Hepatocyte (in vitro differentiated cells): ENCODE measurements around the gene XYLB. TPM values are rescaled to one million over a fixed set of nuclear protein-coding genes. Genes with fewer than 3 reads are reported as not detected.

Experiments used
- DNase-seq: peaks from one replicate; pipeline ENCODE4 v3.0.0-alpha.2; 2016; ENCODE audit warnings: low spot score
- H2AFZ ChIP-seq: fragments of 200-600 bp; sonication (generic); 2 replicates; pipeline ENCODE4 v1.6.0; 2016; ENCODE audit warnings: antibody characterized with exemption, mild to moderate bottlenecking
- H3K27ac ChIP-seq: fragments of 200-600 bp; sonication (generic); 2 replicates; pipeline ENCODE4 v1.5.1; 2016; ENCODE audit warnings: mild to moderate bottlenecking
- H3K27me3 ChIP-seq: fragments of 200-600 bp; sonication (generic); 2 replicates; pipeline ENCODE4 v1.6.1; 2016
- H3K36me3 ChIP-seq: fragments of 200-600 bp; sonication (generic); replicated peaks from 2 replicates; pipeline ENCODE4 v1.5.1; 2016; ENCODE audit warnings: low read depth; ENCODE audit not compliant: insufficient read depth
- H3K4me1 ChIP-seq: fragments of 200-600 bp; sonication (generic); 2 replicates; pipeline ENCODE4 v1.5.1; 2016; ENCODE audit warnings: mild to moderate bottlenecking, moderate library complexity; ENCODE audit not compliant: insufficient read depth
- H3K4me2 ChIP-seq: fragments of 200-600 bp; sonication (generic); 2 replicates; pipeline ENCODE4 v1.6.0; 2016
- H3K4me3 ChIP-seq: fragments of 200-600 bp; sonication (generic); 2 replicates; pipeline ENCODE4 v1.5.1; 2016; ENCODE audit warnings: mild to moderate bottlenecking
- H3K79me2 ChIP-seq: fragments of 200-600 bp; sonication (generic); 2 replicates; pipeline ENCODE4 v1.6.0; 2017; ENCODE audit warnings: mild to moderate bottlenecking
- H3K9me2 ChIP-seq: fragments of 200-600 bp; sonication (generic); replicated peaks from 2 replicates; pipeline ENCODE4 v1.6.0; 2017; ENCODE audit warnings: mild to moderate bottlenecking; ENCODE audit not compliant: insufficient read depth
- H3K9me3 ChIP-seq: fragments of 200-600 bp; sonication (generic); 2 replicates; pipeline ENCODE4 v1.5.1; 2016; ENCODE audit warnings: low read depth, mild to moderate bottlenecking
- H4K20me1 ChIP-seq: fragments of 200-600 bp; sonication (generic); 2 replicates; pipeline ENCODE4 v1.6.0; 2016; ENCODE audit warnings: mild to moderate bottlenecking; ENCODE audit not compliant: insufficient read depth, poor library complexity, severe bottlenecking
- EZH2 ChIP-seq: fragments of 200-600 bp; sonication (generic); IDR thresholded peaks from 2 replicates; pipeline ENCODE4 v1.6.1; 2016; ENCODE audit warnings: antibody characterized with exemption, mild to moderate bottlenecking, borderline replicate concordance
- EZH2phosphoT487 ChIP-seq: fragments of 200-600 bp; sonication (generic); IDR thresholded peaks from one replicate; pipeline ENCODE4 v1.6.1; 2018; ENCODE audit warnings: antibody characterized with exemption, mild to moderate bottlenecking, low read depth, moderate library complexity; ENCODE audit not compliant: unreplicated experiment, severe bottlenecking
- WGBS: methylation state at CpG from one replicate; pipeline ENCODE4 v1.1.6; 2016; ENCODE audit warnings: low lambda C conversion rate; ENCODE audit errors: missing lambda C conversion rate; 5-methylcytosine and 5-hydroxymethylcytosine counted together
- polyA plus RNA-seq: library from polyadenylated mRNA; unstranded; fragments of >200 nt; fragmentation: Nextera tagmentation; extraction: Ambion mirVana; gene quantifications from 2 replicates; pipeline ENCODE4 v1.2.1, GENCODE V29; 2016
- total RNA-seq: library from RNA; depleted of rRNA; stranded (reverse); fragments of >200 nt; gene quantifications from 2 replicates; pipeline ENCODE4 v1.2.3, GENCODE V29; 2014
- TF ChIP-seq, protein P1 (sequence below): fragments of 200-600 bp; sonication (generic); IDR thresholded peaks from 2 replicates; pipeline ENCODE4 v1.5.1; 2016; ENCODE audit warnings: antibody characterized with exemption, mild to moderate bottlenecking; ENCODE audit not compliant: poor library complexity

Gene XYLB
- total and polyA plus RNA-seq, 2 experiments from 2014 or later: 8.2 to 12.5 TPM

DNA sequence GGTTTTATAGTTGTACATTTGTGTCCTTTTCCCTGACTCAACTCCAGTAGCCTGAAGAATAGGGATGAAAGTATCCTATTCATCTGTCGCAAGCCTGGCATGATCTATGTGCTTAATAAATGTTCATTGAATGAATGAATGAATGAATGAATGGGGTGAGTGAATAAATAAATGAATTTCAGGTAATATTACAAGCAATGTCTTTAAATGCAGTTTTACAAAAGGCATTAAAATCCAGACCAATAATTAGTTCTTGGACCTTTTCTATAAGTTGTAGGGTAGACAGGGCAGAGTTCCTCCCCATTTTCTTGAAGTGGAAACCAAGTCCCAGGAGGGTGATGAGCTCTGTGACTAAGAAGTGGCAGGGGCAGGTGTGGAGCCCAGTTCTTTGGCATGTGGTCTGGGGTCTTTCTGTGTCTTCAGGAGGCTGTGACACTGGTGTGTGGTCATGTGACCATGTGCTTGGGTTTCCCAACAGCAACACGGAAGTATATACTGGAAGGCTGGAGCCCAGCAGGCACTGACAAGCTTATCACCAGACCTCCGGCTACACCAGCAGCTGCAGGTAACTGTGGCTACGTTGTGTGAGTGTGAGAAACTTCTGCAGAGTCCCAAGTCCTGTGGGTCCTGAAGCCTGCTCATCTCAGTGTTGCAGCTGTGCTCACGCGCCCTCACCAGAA lies 18.3 kb downstream of the XYLB start:
- Histone ChIP-seq H3K79me2 (no peaks in the 10 kb centered on the region), H3K27me3 (no peaks in the 10 kb centered on the region), H3K9me3 (no peaks in the 10 kb centered on the region), H4K20me1 (no peaks in the 10 kb centered on the region), H2AFZ (no peak overlapping the region), H3K27ac (no peak overlapping the region), H3K36me3 (no peaks in the 10 kb centered on the region), H3K4me1 (no peaks in the 10 kb centered on the region), H3K4me3 (no peak overlapping the region), H3K4me2 (no peak overlapping the region), H3K9me2 (no peaks in the 10 kb centered on the region)
- no peak for DNase-seq
- TF ChIP-seq, protein P1, sequence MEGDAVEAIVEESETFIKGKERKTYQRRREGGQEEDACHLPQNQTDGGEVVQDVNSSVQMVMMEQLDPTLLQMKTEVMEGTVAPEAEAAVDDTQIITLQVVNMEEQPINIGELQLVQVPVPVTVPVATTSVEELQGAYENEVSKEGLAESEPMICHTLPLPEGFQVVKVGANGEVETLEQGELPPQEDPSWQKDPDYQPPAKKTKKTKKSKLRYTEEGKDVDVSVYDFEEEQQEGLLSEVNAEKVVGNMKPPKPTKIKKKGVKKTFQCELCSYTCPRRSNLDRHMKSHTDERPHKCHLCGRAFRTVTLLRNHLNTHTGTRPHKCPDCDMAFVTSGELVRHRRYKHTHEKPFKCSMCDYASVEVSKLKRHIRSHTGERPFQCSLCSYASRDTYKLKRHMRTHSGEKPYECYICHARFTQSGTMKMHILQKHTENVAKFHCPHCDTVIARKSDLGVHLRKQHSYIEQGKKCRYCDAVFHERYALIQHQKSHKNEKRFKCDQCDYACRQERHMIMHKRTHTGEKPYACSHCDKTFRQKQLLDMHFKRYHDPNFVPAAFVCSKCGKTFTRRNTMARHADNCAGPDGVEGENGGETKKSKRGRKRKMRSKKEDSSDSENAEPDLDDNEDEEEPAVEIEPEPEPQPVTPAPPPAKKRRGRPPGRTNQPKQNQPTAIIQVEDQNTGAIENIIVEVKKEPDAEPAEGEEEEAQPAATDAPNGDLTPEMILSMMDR: no peak
- no peak for TF ChIP-seq EZH2phosphoT487
- no peak for TF ChIP-seq EZH2
- WGBS: 91% methylated on average over 6 of the region's 6 CpGs

DNA sequence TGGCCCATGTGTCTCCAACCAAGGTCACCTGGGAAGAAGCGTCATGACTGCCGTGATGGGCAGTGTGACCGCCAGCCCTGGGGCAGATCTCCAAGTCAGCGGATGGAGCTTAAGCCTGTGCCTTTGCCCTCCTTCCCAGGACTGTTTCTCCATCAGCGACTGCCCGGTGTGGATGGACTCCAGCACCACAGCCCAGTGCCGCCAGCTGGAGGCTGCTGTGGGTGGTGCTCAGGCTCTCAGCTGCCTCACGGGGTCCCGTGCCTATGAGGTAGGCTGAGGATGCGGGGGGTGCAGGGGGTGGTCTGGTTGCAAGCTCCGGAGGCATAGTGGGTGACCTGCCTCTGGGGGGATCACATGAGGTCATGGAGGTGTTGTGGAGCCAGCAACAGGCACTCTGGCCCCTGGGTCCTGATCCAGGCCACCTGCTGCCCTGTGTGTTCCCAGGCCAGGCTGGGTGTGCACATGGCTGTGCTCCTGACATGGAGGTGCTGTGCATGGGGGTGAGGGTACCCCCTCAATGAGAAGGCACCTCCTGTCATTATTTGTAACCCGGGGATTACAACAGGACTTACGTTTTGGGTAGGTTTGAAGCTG lies 19.0 kb downstream of the XYLB start:
- Histone ChIP-seq H3K36me3 (no peaks in the 10 kb centered on the region), H3K9me2 (no peaks in the 10 kb centered on the region), H3K4me3 (no peak overlapping the region), H3K4me1 (no peaks in the 10 kb centered on the region), H3K79me2 (no peaks in the 10 kb centered on the region), H3K9me3 (no peaks in the 10 kb centered on the region), H3K4me2 (no peak overlapping the region), H3K27me3 (no peaks in the 10 kb centered on the region), H2AFZ (no peak overlapping the region), H4K20me1 (no peaks in the 10 kb centered on the region), H3K27ac (no peak overlapping the region)
- TF ChIP-seq EZH2phosphoT487 (no peak), EZH2 (no peak)
- TF ChIP-seq, protein P1: no peak
- DNase-seq: no peak
- 96% methylated on average over 13 of the region's 13 CpGs for WGBS

DNA sequence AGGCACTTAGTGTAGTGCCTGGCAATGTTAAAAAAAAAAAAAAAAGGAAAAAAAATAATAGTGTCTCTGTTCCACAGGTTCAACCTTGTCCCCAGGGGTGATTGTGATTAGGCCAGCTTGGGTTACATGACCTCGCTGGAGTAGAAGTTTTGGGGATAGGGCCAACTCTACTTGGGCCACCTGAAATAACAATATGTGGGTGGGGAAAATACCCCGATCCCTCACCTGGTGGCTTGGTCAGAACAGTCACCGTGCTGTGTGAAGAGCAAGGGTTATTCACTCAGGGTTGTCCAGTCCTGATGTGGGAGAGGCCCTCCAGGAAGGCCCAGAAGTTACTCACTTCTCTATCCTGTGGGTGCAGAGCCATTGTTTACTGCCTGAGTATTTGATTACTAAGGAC lies 19.5 kb downstream of the XYLB start:
- no peaks in the 10 kb centered on the region for H3K36me3 ChIP-seq
- H3K27me3 ChIP-seq: no peaks in the 10 kb centered on the region
- H4K20me1 ChIP-seq: no peaks in the 10 kb centered on the region
- H3K4me2 ChIP-seq: no peak overlapping the region
- no peak overlapping the region for H3K4me3 ChIP-seq
- DNase-seq: no peak
- no peak overlapping the region for H3K27ac ChIP-seq
- H3K79me2 ChIP-seq: no peaks in the 10 kb centered on the region
- H2AFZ ChIP-seq: no peak overlapping the region
- TF ChIP-seq EZH2: no peak
- no peak for TF ChIP-seq EZH2phosphoT487
- TF ChIP-seq, protein P1: no peak
- H3K4me1 ChIP-seq: no peaks in the 10 kb centered on the region
- WGBS: 97% methylated on average over 3 of the region's 3 CpGs
- H3K9me2 ChIP-seq: no peaks in the 10 kb centered on the region
- H3K9me3 ChIP-seq: no peaks in the 10 kb centered on the region
